Activated CD8-positive, alpha-beta memory T cell treated with anti-CD3 and anti-CD28 coated beads, Interleukin-2, amount 50 U/mL, for 48 hours (primary cell): ENCODE data around the gene SPATA25.
"Not testable (repeated sequence)": the region's sequence is repeated elsewhere in the genome, so short reads cannot be mapped to it uniquely, and the experiment has no call there.

Source experiments
- DNase-seq: peaks from one replicate; pipeline ENCODE4 v3.0.0-alpha.2; 2020

SPATA25 gene

GRCh38 chr20:45913116-45913515, 25.7 kb upstream of the SPATA25 start:
- DNase-seq = no peak

GRCh38 chr20:45912344-45912682, 24.9 kb upstream of the SPATA25 start:
- no peak for DNase-seq

- DNase-seq = peak; percentile 70
Measured at GRCh38 chr20:45911486-45912343, 24.3 kb upstream of the SPATA25 start, which contains the start of gene PLTP. PLTP (minus strand) TSS chr20:45912155; CDS start chr20:45911452, 703 bp downstream.

GRCh38 chr20:45910670-45911485, 23.5 kb upstream of the SPATA25 start:
- DNase-seq = peak; percentile 100

GRCh38 chr20:45909817-45910669, 22.6 kb upstream of the SPATA25 start:
- no peak for DNase-seq

- no peak for DNase-seq
Measured at GRCh38 chr20:45909336-45909808, 21.9 kb upstream of the SPATA25 start.

- DNase-seq = no peak
Measured at GRCh38 chr20:45908084-45908483, 20.7 kb upstream of the SPATA25 start.

GRCh38 chr20:45907219-45907948, 20.0 kb upstream of the SPATA25 start:
- DNase-seq = no peak

GRCh38 chr20:45905505-45906079, 18.2 kb upstream of the SPATA25 start:
- no peak for DNase-seq

GRCh38 chr20:45904583-45905504, 17.4 kb upstream of the SPATA25 start:
- no peak for DNase-seq

GRCh38 chr20:45902199-45902701, 14.8 kb upstream of the SPATA25 start:
- no peak for DNase-seq

- DNase-seq = not testable (repeated sequence)
Measured at GRCh38 chr20:45901332-45901731, 13.9 kb upstream of the SPATA25 start.

- no peak for DNase-seq
Measured at GRCh38 chr20:45899046-45899835, 11.8 kb upstream of the SPATA25 start.

- no peak for DNase-seq
Measured at GRCh38 chr20:45898285-45898684, 10.9 kb upstream of the SPATA25 start.

- DNase-seq = no peak
Measured at GRCh38 chr20:45897692-45898091, 10.3 kb upstream of the SPATA25 start.

- DNase-seq = no peak
Measured at GRCh38 chr20:45897289-45897688, 9.9 kb upstream of the SPATA25 start.

GRCh38 chr20:45896641-45897161, 9.3 kb upstream of the SPATA25 start:
- DNase-seq = no peak

GRCh38 chr20:45894797-45895196, 7.4 kb upstream of the SPATA25 start:
- no peak for DNase-seq

GRCh38 chr20:45893831-45894230, 6.4 kb upstream of the SPATA25 start:
- no peak for DNase-seq
